Measurements from ENCODE around the gene CDC25A. TPM values are rescaled to one million over a fixed set of nuclear protein-coding genes. Genes with fewer than 3 reads are reported as not detected.

Gene CDC25A
- total RNA-seq, 1 donor from 2014 or later: 2.6 TPM

DNA sequence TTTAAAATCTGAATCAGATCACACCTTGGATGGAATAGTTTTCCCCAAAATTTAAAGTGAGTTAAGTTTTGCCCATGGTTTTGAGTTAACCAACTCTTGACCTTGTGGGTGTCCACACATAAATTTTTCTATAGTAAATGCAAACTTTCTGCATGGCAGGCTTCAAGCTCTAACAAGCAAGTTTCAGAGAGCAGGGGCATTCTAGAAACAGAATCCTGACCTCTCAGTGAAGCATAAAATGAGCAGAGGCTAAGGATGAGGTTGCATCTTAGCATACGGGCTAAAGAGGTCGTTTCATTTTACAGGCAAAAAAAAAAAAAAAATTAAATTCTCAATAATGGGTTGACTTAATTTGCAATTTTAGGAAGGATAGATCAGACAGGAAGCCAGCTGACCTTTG, 32.1 kb downstream of the CDC25A start:
- Mint-ChIP-seq H3K27ac (ENCODE audit: unreplicated experiment) (no peak overlapping the region), H3K4me1 (ENCODE audit: low read depth) (peaks cover 22% of the 10 kb centered on the region), H3K4me3 (ENCODE audit: unreplicated experiment) (no peak overlapping the region), H3K9me3 (ENCODE audit: low read depth) (no peaks in the 10 kb centered on the region), H3K27me3 (ENCODE audit: low read depth) (no peaks in the 10 kb centered on the region), H3K36me3 (ENCODE audit: low read depth) (peaks cover under 1% of the 10 kb centered on the region)
- no peak for DNase-seq (ENCODE audit: low spot score)
- no peak for TF ChIP-seq CTCF (IDR thresholded peaks at IDR 0.05)

DNA sequence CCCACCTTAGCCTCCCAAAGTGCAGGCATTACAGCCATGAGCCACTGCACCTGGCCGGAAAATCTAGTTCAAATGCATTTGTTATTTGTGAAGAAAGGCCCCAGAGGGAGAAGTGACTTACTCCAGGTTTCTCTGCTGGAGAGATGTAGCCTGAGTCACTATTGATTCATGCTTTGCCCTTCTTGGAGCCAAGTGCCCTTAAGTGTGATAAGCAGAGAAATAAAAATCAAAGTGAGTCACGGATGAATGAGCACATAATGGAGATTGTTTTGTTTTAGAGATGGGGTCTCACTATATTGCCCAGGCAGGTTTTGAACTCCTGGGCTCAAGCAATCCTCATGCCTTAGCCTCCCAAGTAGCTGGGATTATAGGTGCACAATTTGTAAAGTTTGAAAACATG, 33.1 kb downstream of the CDC25A start:
- Mint-ChIP-seq H3K27ac (ENCODE audit: unreplicated experiment) (no peak overlapping the region), H3K4me1 (ENCODE audit: low read depth) (peaks cover 25% of the 10 kb centered on the region)

GRCh38 chr3:48151807-48152427, 36.3 kb downstream of the CDC25A start:
- no peak for DNase-seq (ENCODE audit: low spot score)
- Mint-ChIP-seq H3K9me3 (ENCODE audit: low read depth) (no peaks in the 10 kb centered on the region), H3K27ac (ENCODE audit: unreplicated experiment) (peak overlapping the region; percentile 71), H3K4me3 (ENCODE audit: unreplicated experiment) (no peak overlapping the region), H3K4me1 (ENCODE audit: low read depth) (peaks cover 25% of the 10 kb centered on the region), H3K27me3 (ENCODE audit: low read depth) (no peaks in the 10 kb centered on the region), H3K36me3 (ENCODE audit: low read depth) (no peaks in the 10 kb centered on the region)
- peak; percentile 49 for TF ChIP-seq CTCF (IDR thresholded peaks at IDR 0.05)

More for the DNA sequence above, 33.1 kb downstream of the CDC25A start:
- no peak for TF ChIP-seq CTCF (IDR thresholded peaks at IDR 0.05)
- no peaks in the 10 kb centered on the region for H3K27me3 Mint-ChIP-seq (ENCODE audit: low read depth)
- H3K9me3 Mint-ChIP-seq (ENCODE audit: low read depth): no peaks in the 10 kb centered on the region
- no peak for DNase-seq (ENCODE audit: low spot score)
- H3K4me3 Mint-ChIP-seq (ENCODE audit: unreplicated experiment): no peak overlapping the region
- no peaks in the 10 kb centered on the region for H3K36me3 Mint-ChIP-seq (ENCODE audit: low read depth)

GRCh38 chr3:48151058-48151806, 37.0 kb downstream of the CDC25A start:
- H3K36me3 Mint-ChIP-seq (ENCODE audit: low read depth): no peaks in the 10 kb centered on the region
- peak; percentile 93 for TF ChIP-seq CTCF (IDR thresholded peaks at IDR 0.05)
- no peaks in the 10 kb centered on the region for H3K27me3 Mint-ChIP-seq (ENCODE audit: low read depth)
- no peaks in the 10 kb centered on the region for H3K9me3 Mint-ChIP-seq (ENCODE audit: low read depth)
- H3K27ac Mint-ChIP-seq (ENCODE audit: unreplicated experiment): peak overlapping the region; percentile 71
- DNase-seq (ENCODE audit: low spot score): no peak
- H3K4me1 Mint-ChIP-seq (ENCODE audit: low read depth): peaks cover 25% of the 10 kb centered on the region
- no peak overlapping the region for H3K4me3 Mint-ChIP-seq (ENCODE audit: unreplicated experiment)

GRCh38 chr3:48143992-48144391, 44.2 kb downstream of the CDC25A start:
- H3K4me1 Mint-ChIP-seq (ENCODE audit: low read depth): peaks cover 4% of the 10 kb centered on the region
- H3K9me3 Mint-ChIP-seq (ENCODE audit: low read depth): no peaks in the 10 kb centered on the region
- no peaks in the 10 kb centered on the region for H3K36me3 Mint-ChIP-seq (ENCODE audit: low read depth)
- H3K27ac Mint-ChIP-seq (ENCODE audit: unreplicated experiment): no peak overlapping the region
- no peak overlapping the region for H3K4me3 Mint-ChIP-seq (ENCODE audit: unreplicated experiment)
- no peaks in the 10 kb centered on the region for H3K27me3 Mint-ChIP-seq (ENCODE audit: low read depth)
- no peak for DNase-seq (ENCODE audit: low spot score)
- no peak for TF ChIP-seq CTCF (IDR thresholded peaks at IDR 0.05)
